Endometrium (tissue), 2 donors: ENCODE data around the gene RNF225.
"Not testable (repeated sequence)": the region's sequence is repeated elsewhere in the genome, so short reads cannot be mapped to it uniquely, and the experiment has no call there.

Experiments
- FAIRE-seq: peaks from 2 replicates; lab custom pipeline; 2012; peaks lifted over from hg19 to GRCh38; lab: Jason Lieb, UNC
- donor health status: control.
- donor health status: control.

The RNF225 gene

GRCh38 chr19:58362272-58362994 is 33.0 kb upstream of the RNF225 start, which contains the start of gene ZNF497:
Gene ZNF497 (minus strand): TSS chr19:58362751. CDS start chr19:58357635, 5,116 bp downstream.
- FAIRE-seq: peak; percentile 77

- FAIRE-seq: no peak
Observed at GRCh38 chr19:58364146-58364545, 31.3 kb upstream of the RNF225 start.

DNA sequence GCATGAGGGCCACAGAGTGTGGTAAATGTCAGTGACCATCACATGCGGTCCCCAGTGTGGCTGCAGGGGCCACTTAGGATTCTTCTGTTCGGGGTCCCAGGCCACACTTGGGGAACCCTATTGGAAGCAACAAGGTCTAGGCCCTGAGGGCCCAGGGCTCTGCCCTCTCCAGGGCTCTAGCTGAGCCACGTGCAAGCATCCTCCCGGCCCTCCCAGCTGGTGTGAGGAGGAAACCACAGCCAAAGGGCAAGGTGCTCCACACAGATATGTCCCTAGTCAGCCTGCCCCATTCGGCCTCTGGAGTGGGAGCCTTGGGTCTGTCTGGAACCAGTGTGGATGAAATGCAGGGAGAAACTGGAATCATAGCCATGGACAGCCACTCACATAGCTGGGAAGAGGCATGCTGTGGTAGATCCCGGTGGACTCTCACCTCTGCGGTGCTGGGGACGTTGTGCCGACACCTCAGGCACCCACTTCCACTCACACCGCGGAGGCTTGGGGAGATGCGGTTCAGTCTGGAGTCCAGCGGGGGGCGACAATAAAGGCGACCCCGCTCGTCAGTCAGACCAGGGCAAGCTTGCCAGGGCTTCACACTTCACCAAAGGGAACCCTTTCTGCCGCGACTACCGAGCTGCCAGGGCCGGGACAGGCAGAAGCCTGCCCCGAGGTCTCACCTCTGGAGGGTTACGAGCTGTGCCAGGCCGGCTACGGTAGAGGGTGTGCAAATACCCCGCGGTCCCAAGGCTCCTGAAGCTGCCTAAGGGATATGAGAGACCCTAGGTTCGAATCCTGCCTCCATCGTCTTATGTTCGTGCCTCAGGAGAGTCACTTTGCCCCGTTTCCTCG is 28.6 kb upstream of the RNF225 start:
- FAIRE-seq: no peak

GRCh38 chr19:58367698-58368454 is 27.6 kb upstream of the RNF225 start:
- no peak for FAIRE-seq

- no peak for FAIRE-seq
Observed at GRCh38 chr19:58368561-58369360, 26.7 kb upstream of the RNF225 start.

GRCh38 chr19:58372311-58373133 is 22.9 kb upstream of the RNF225 start:
- no peak for FAIRE-seq

DNA sequence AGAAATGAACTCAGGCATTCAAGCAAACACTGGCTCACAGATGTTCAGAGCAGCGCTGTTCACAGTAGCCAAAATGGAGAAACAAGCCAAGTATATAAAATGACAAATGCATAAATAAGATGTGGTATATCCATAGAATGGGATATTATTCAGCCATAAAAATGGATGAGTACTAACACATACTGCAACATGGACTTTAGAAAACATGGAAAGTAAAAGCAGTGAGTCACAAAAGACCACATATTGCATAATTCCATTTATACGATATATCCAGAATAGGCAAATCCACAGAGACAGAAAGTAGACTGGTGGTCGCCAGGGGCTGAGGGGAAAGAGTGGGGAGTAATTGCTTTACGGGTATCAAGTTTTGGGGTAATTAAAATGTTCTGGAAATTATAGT is 21.3 kb upstream of the RNF225 start:
- FAIRE-seq: no peak

GRCh38 chr19:58376724-58377123 is 18.7 kb upstream of the RNF225 start:
- not testable (repeated sequence) for FAIRE-seq

DNA sequence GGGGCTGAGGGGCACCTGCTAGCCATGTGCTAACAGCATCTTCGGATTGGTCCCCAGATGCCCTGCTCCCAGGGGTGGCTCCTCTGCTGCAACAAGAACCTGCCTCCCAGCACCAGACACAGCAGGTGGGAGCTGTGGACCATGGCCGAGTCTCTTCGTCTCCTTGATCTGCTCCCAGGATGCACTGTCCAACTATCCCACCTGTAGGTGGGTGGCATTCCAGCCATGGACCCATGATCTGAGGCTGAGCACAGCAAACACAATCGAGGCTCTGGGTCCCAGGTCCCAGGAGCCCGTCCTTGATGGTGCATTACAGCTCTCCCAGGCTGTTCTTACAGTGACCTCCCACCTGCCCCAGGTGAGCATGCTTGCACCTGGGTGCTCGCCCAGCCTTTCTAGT is 16.2 kb upstream of the RNF225 start:
- FAIRE-seq: no peak

DNA sequence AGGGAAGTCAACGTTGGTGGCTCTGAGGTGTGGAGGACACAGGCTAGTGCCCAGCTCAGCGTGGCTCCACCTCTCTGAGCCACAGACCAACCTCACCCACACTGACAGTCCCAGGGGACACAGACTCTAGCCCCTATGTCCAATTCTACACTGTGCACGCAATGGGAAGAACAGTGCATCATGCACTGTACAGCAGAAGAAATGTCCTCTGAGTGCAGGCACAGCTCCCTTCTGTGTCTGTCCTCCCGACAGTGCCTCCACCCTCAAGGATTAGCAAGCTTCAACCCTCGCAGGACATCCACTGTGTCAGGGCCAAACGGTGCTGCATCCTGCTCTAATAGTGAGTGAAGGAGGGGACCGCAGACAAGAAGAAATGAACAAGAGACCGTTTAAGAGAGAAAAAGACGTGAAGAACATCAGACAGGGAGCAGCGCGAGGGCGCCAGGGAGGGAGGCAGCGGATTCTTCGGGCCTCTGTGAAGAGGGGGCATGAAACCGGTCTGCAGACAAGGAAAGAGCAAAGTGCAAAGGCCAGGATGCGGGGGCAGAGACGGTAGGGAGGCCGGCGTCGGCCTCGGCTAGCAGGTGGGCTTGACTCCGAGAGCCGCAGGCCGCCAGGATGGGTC is 15.3 kb upstream of the RNF225 start:
- FAIRE-seq: no peak

GRCh38 chr19:58380662-58381459 is 14.6 kb upstream of the RNF225 start, which contains the start of gene ZNF837:
Gene ZNF837 (minus strand): TSS chr19:58381030. CDS start chr19:58369332, 11,698 bp downstream.
- peak; percentile 99 for FAIRE-seq

GRCh38 chr19:58381460-58382212 is 13.8 kb upstream of the RNF225 start:
- no peak for FAIRE-seq

DNA sequence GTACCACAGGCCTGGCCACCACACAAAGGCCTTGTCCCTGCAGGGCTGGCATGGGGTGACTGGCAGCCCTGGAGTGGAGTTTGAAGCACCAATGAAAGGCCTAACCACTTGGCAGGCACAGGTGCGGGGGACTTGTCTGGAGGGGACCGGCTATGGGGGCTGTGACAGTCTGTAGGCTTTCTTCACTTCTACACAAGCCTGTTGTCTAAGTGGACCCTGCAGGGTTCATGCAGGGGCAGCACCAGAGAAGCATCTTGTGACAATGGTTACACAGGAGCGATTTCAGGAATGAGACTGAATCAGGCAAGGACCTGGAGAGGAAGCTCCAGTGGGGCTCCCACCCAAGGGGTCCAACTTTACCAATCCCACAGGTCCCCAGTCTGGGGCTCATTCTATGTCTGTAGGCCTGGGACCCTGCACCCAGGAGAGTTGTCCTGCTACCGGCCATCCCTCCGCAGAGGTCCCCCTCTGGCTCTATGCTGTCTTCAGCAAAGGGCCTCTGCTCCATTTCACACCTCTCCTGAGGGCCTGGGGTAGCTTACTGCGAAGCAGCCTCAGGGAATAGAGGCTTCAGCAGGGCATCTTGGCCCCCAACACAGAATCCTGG is 12.4 kb upstream of the RNF225 start:
- no peak for FAIRE-seq

GRCh38 chr19:58385313-58385890 is 10.1 kb upstream of the RNF225 start:
- no peak for FAIRE-seq

- no peak for FAIRE-seq
Observed at GRCh38 chr19:58385891-58386575, 9.4 kb upstream of the RNF225 start.

GRCh38 chr19:58386576-58387337 is 8.7 kb upstream of the RNF225 start, which contains the start of gene RPS5:
Gene RPS5 (plus strand): TSS chr19:58387269. CDS start chr19:58388138, 869 bp downstream.
- peak; percentile 86 for FAIRE-seq
